Measurements from ENCODE around the gene BDKRB2. TPM values are rescaled to one million over a fixed set of nuclear protein-coding genes. Genes with fewer than 3 reads are reported as not detected.

The BDKRB2 gene
- total and polyA plus RNA-seq, 2 donors (not counting 1 experiment from before 2014, with no cell fraction given), result not detected

- 94% methylated on average over 2 of the region's 3 CpGs for WGBS (ENCODE audit: insufficient coverage)
- no peaks in the 10 kb centered on the region for H3K4me1 Mint-ChIP-seq
- peaks cover 35% of the 10 kb centered on the region for H3K27me3 Mint-ChIP-seq
Measured at GRCh38 chr14:96245710-96246538, 41.3 kb downstream of the BDKRB2 start.

GRCh38 chr14:96246539-96246847 is 41.9 kb downstream of the BDKRB2 start:
- no peak overlapping the region for H3K4me3 ChIP-seq (ENCODE audit: control extremely low read depth in 1 of 5, extremely low read depth in 1 of 5, insufficient read depth in 1 of 5, low read depth in 2 of 5, low read length in 4 of 5)
- no peaks in the 10 kb centered on the region for H3K79me2 ChIP-seq (ENCODE audit: control insufficient read depth, insufficient read depth, low read length)
- no peaks in the 10 kb centered on the region for H3K36me3 ChIP-seq (replicated peaks in 1 of 2; ENCODE audit: control extremely low read depth in 1 of 2, control insufficient read depth in 1 of 2, extremely low read depth in 1 of 2, insufficient read depth in 2 of 2, low read length in 1 of 2)
- peaks cover 0 to 17% (median 0%) of the 10 kb centered on the region in 4 experiments for H3K27me3 ChIP-seq (replicated peaks in 1 of 4; ENCODE audit: control extremely low read depth in 1 of 4, control insufficient read depth in 3 of 4, insufficient read depth in 4 of 4, low read length in 3 of 4)
- no CpG with 5 or more reads among the region's 1 CpG for WGBS (ENCODE audit: insufficient coverage)
- DNase-seq (no peak), ATAC-seq (ENCODE audit: low read depth) (no peak)
- Mint-ChIP-seq H3K4me1 (no peaks in the 10 kb centered on the region), H3K4me3 (no peak overlapping the region), H3K27me3 (peaks cover 41% of the 10 kb centered on the region), H3K27ac (no peak overlapping the region), H3K9me3 (ENCODE audit: insufficient read depth) (peaks cover 2% of the 10 kb centered on the region)
- peaks cover 0 to 17% (median 0%) of the 10 kb centered on the region in 3 donors for H3K9me3 ChIP-seq (ENCODE audit: control extremely low read depth in 1 of 3, control insufficient read depth in 2 of 3, insufficient read depth in 1 of 3, low read length in 2 of 3)
- H2AFZ ChIP-seq (ENCODE audit: insufficient read depth, low read depth, low read length, poor library complexity, severe bottlenecking), result no peak overlapping the region
- intact Hi-C loops (cut with micrococcal nuclease), result no loop called here
- no peak overlapping the region for H3K4me2 ChIP-seq (replicated peaks; ENCODE audit: low read depth, low read length, poor library complexity, severe bottlenecking)
- TF ChIP-seq, protein P1, sequence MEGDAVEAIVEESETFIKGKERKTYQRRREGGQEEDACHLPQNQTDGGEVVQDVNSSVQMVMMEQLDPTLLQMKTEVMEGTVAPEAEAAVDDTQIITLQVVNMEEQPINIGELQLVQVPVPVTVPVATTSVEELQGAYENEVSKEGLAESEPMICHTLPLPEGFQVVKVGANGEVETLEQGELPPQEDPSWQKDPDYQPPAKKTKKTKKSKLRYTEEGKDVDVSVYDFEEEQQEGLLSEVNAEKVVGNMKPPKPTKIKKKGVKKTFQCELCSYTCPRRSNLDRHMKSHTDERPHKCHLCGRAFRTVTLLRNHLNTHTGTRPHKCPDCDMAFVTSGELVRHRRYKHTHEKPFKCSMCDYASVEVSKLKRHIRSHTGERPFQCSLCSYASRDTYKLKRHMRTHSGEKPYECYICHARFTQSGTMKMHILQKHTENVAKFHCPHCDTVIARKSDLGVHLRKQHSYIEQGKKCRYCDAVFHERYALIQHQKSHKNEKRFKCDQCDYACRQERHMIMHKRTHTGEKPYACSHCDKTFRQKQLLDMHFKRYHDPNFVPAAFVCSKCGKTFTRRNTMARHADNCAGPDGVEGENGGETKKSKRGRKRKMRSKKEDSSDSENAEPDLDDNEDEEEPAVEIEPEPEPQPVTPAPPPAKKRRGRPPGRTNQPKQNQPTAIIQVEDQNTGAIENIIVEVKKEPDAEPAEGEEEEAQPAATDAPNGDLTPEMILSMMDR (IDR thresholded peaks at IDR 0.05), result no peak
- H3K9ac ChIP-seq (ENCODE audit: low read length), result no peak overlapping the region
- no peaks in the 10 kb centered on the region for H3K4me1 ChIP-seq (ENCODE audit: control insufficient read depth in 2 of 2, insufficient read depth in 2 of 2, low read length in 2 of 2)
- ChIA-PET CTCF (no interaction called here), POLR2A (no interaction called here)
- no peaks in the 10 kb centered on the region for H4K20me1 ChIP-seq (ENCODE audit: control insufficient read depth, insufficient read depth, low read length, poor library complexity, severe bottlenecking)
- H3K27ac ChIP-seq (ENCODE audit: low read length in 2 of 2), result no peak overlapping the region

More at GRCh38 chr14:96245710-96246538, 41.3 kb downstream of the BDKRB2 start:
- Histone ChIP-seq H3K9ac (ENCODE audit: low read length) (no peak overlapping the region), H3K79me2 (ENCODE audit: control insufficient read depth, insufficient read depth, low read length) (no peaks in the 10 kb centered on the region), H2AFZ (ENCODE audit: insufficient read depth, low read depth, low read length, poor library complexity, severe bottlenecking) (no peak overlapping the region), H3K4me3 (ENCODE audit: control extremely low read depth in 1 of 5, extremely low read depth in 1 of 5, insufficient read depth in 1 of 5, low read depth in 2 of 5, low read length in 4 of 5) (no peak overlapping the region), H3K27me3 (replicated peaks in 1 of 4; ENCODE audit: control extremely low read depth in 1 of 4, control insufficient read depth in 3 of 4, insufficient read depth in 4 of 4, low read length in 3 of 4) (peaks cover 0 to 17% (median 0%) of the 10 kb centered on the region in 4 experiments), H3K36me3 (replicated peaks in 1 of 2; ENCODE audit: control extremely low read depth in 1 of 2, control insufficient read depth in 1 of 2, extremely low read depth in 1 of 2, insufficient read depth in 2 of 2, low read length in 1 of 2) (no peaks in the 10 kb centered on the region), H3K27ac (ENCODE audit: low read length in 2 of 2) (no peak overlapping the region), H4K20me1 (ENCODE audit: control insufficient read depth, insufficient read depth, low read length, poor library complexity, severe bottlenecking) (no peaks in the 10 kb centered on the region), H3K4me2 (replicated peaks; ENCODE audit: low read depth, low read length, poor library complexity, severe bottlenecking) (no peak overlapping the region), H3K4me1 (ENCODE audit: control insufficient read depth in 2 of 2, insufficient read depth in 2 of 2, low read length in 2 of 2) (no peaks in the 10 kb centered on the region), H3K9me3 (ENCODE audit: control extremely low read depth in 1 of 3, control insufficient read depth in 2 of 3, insufficient read depth in 1 of 3, low read length in 2 of 3) (peaks cover 0 to 17% (median 0%) of the 10 kb centered on the region in 3 donors)
- H3K27ac Mint-ChIP-seq, result no peak overlapping the region
- CTCF ChIA-PET, result no interaction called here
- DNase-seq (no peak), ATAC-seq (ENCODE audit: low read depth) (no peak)
- peaks cover 2% of the 10 kb centered on the region for H3K9me3 Mint-ChIP-seq (ENCODE audit: insufficient read depth)
- H3K4me3 Mint-ChIP-seq, result no peak overlapping the region
- no peak for TF ChIP-seq EZH2 (IDR thresholded peaks at IDR 0.05; ENCODE audit: borderline replicate concordance, insufficient read depth, low read depth, low read length, poor library complexity, severe bottlenecking)
- TF ChIP-seq, protein P1 (IDR thresholded peaks at IDR 0.05), result no peak
- intact Hi-C loops (cut with micrococcal nuclease), result no loop called here
- POLR2A ChIA-PET, result no interaction called here

All from B cell (primary cell).